Cardiac fibroblast (primary cell): ENCODE results near the gene DPF3.
A peak's percentile ranks its signal among the peaks of the same experiment; 100 is the strongest.

Experiments
- DNase-seq, 2 donors: peaks; one replicate each; pipeline versions ENCODE4 v3.0.0 to v3.0.0-alpha.2; 2010; ENCODE audit warnings: low read depth in 2 of 2
- H3K4me3 ChIP-seq, 2 donors: replicated peaks in 1 of 2; 1 replicate in 1 of 2; 2 replicates in 1 of 2; pipeline ENCODE4 v1.5.1; 2011; ENCODE audit warnings: low read depth in 2 of 2, low read length in 2 of 2, mild to moderate bottlenecking in 2 of 2, moderate library complexity in 1 of 2
- CTCF ChIP-seq: IDR thresholded peaks from one replicate; pipeline ENCODE4 v1.5.1; 2011; ENCODE audit warnings: low read depth, mild to moderate bottlenecking, low read length, inconsistent platforms

Gene DPF3

DNA sequence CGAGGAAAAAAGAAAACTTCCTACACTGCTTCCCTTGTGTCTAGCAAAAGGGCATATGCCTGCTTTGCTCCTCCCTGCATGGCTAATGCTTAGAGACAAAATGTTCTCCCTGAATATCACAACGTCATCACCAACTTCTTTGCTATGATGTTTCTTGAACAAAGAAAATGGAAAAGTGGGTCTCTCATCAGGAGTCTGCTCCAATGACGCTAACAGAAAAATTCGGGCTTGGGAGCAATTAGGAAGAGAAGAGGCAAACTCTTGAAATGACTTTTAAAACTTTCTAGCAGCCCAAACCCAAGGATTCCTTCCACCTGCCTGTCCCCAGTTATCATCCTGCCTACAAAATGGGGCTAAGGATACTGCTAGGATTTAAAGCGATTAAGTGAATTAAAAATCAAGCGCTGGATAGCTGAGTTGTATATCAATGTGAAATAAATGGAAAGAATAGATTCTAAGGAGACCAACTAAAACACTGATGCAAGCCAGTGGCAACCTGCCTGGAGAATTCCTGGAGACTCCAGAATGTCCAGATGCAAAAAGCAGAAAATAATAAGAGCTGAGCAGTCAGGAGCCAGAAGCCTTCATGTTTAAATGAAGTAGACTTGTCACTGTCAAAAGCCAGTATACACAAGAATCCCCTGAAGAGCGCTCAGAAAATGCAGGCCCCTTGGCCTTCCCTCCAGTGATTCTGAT lies 183.8 kb downstream of the DPF3 start:
- no peak for TF ChIP-seq CTCF

DNA sequence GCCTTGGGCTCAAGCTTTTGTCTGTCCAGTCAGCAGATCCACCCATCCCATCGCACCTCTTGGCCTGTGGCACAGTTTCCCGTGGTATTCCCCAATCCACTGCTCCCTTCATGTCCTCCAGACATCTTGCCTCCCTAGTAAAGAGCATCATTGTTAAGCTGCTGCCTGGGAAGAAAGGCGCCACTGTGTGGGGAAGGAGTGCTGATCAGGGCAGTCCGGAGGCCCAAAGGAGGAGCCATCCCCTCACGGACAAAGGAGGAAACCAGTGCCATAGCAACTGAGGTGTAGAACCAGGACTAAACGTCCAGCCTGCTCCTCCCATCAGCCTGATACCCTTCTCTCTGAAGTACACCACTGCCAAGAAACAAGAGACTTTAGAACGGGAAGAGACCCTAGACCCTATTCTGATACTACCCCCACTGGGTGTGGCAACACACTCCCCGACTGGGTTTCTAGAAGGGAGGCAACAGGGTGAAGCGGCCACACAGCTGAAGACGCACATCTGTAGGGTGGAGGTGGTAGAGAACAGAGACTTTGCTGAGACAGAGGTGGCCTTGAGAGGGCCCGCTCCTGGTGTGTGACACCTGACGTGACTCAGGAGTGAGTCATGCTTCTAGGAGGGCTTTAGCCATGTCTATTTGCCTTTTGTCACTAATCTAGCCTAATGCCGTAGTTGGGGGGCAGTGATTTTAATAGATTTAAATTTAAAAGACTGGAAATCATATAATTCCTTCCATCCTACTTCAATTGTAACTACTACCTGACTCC lies 185.0 kb downstream of the DPF3 start:
- TF ChIP-seq CTCF: no peak
- no peak for DNase-seq
- no peak overlapping the region for H3K4me3 ChIP-seq

More for the DNA sequence above, 183.8 kb downstream of the DPF3 start:
- H3K4me3 ChIP-seq: no peak overlapping the region
- peak in 1 of 2 donors; percentile 15 for DNase-seq

DNA sequence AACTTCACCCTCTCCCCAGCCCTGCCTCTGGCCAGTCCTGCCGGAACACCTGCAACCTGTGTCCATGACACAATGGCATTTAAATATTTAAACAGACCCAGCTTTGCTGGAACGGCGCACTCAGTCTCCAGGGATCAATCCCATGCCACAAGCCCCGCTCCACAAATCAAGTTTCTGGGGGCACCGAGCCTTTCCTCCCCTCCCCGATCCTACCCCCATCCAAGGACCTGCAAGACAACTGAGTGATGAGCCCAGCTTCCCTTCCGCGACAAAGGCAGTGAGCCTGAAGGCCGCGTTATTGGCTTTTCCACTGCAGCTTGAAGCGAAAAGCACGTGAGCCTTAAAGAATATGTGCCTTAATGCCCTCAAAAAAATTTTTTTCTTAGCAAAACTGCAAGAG lies 185.7 kb downstream of the DPF3 start:
- no peak for DNase-seq
- no peak overlapping the region for H3K4me3 ChIP-seq
- no peak for TF ChIP-seq CTCF

- no peak for TF ChIP-seq CTCF
- no peak overlapping the region for H3K4me3 ChIP-seq
- DNase-seq: no peak
These were observed 187.4 kb downstream of the DPF3 start for GRCh38 chr14:72706485-72706884.

DNA sequence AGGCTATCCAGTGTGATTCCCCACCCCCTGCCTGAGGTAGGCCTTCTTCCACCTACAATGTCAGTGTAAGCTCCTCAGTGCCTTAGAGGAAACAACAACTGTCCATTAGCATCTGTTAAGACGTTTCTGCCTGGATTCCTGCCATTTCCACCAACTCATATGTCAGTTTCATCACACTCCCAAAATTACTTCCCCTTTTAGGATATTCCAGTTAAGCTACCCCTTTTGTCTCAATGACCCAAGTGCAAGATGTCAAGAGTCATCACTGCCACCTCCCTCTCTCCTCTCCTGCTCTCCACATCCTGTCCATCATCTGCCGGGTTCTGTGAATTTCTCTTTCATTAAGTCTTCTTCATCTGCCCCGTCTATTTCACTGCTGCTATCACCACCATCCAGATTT lies 189.4 kb downstream of the DPF3 start:
- H3K4me3 ChIP-seq: no peak overlapping the region
- TF ChIP-seq CTCF: no peak
- no peak for DNase-seq

DNA sequence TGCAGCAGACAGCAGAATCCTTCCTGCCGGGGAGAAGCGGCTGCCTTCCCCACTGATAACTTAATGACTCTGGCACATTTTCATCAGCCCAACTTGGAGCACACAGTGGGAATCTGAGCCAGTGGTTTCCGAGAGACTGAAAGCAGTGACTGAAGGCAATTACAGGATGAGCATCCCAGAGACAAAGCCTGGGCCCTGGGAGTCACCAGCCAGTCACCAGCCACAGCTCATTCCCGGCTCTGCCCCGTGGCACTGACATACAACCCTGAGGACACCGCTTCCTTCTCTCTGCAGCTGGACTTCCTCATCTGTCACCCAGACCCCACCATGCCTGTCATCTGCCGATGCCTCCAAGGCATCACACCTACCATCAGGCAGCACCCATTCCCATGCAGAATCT lies 192.3 kb downstream of the DPF3 start:
- DNase-seq: peak in 1 of 2 donors; percentile 15
- TF ChIP-seq CTCF: no peak
- H3K4me3 ChIP-seq: no peak overlapping the region

DNA sequence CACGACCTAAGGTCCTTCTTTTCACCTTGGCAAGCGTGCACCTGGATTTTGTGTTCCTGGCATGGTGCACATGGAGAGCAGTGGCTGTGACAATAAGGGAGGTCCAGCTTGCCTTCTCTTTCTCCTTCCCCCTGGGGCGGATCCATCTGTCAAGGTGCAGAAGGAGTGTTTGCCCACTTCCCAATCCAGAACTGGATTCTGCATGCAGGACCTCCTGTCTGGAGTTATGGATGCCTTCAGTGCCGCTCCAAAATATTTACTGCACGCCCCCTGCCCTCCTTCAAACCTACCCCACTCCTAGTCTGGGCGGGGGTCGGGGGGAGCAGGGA lies 192.7 kb downstream of the DPF3 start:
- no peak for TF ChIP-seq CTCF
- no peak overlapping the region for H3K4me3 ChIP-seq
- DNase-seq: no peak
